ENCODE measurements around the gene KRTAP4-7. TPM values are rescaled to one million over a fixed set of nuclear protein-coding genes. Genes with fewer than 3 reads are reported as not detected.
"Not testable (repeated sequence)": the region's sequence is repeated elsewhere in the genome, so short reads cannot be mapped to it uniquely, and the experiment has no call there.

KRTAP4-7 gene
- total RNA-seq = not detected

DNA sequence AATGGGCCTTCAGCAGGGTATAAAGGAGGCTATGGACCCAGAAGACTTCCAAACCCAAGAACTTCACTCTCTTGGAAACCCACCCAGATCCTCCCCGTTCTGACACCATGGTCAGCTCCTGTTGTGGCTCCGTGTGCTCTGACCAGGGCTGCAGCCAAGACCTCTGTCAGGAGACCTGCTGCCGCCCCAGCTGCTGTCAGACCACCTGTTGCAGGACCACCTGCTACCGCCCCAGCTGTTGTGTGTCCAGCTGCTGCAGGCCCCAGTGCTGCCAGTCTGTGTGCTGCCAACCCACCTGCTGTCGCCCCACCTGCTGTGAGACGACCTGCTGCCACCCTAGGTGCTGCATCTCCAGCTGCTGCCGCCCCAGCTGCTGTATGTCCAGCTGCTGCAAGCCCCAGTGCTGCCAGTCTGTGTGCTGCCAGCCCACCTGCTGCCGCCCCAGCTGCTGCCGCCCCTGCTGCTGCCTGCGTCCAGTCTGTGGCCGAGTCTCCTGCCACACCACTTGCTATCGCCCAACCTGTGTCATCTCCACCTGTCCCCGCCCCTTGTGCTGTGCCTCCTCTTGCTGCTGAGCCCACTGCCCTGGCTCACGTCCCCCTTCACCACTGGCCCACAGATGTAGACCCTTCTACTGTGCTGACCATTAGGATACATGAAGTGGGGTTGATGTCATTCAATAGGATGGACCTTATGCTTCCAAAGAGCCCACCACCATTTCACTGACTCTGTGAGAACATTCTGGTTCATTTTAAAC is at the start of gene KRTAP4-7:
Gene KRTAP4-7 (plus strand): TSS at position 51 of the 757 bp plus-strand sequence. CDS start 57 bp downstream, at position 108.
- DNase-seq (ENCODE audit: low spot score); ATAC-seq (ENCODE audit: low FRiP score): not testable (repeated sequence)

DNA sequence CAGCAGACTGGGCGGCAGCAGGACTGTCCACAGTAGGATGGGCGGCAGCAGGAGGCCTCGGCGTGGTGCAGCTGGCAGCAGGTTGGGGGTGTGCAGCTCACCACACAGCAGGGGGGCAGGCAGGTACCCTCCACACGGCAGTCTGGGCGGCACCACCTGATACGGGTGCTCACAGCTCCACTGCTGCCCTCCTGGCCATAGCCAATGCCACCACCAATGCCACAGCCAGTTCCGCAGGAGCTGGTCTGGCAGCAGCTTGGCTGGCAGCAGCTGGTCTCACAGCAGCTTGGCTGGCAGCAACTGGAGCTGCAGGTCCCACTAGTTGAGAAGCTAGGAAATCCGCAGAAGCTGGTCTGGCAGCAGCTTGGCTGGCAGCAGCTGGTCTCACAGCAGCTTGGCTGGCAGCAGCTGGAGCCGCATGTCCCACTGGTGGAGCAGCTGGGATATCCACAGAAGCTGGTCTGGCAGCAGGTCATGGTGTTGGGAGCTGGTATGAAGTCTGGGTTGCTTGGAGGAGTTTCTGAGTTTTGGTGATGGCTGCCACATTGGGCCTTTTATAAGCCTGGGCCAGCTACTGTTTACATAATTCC is 49.5 kb upstream of the KRTAP4-7 start, which contains the start of gene KRTAP1-3:
Gene KRTAP1-3 (minus strand): TSS at position 529 of the 590 bp plus-strand sequence. CDS start 53 bp downstream, at position 476.
- not testable (repeated sequence) for ATAC-seq (ENCODE audit: low FRiP score); DNase-seq (ENCODE audit: low spot score)

DNA sequence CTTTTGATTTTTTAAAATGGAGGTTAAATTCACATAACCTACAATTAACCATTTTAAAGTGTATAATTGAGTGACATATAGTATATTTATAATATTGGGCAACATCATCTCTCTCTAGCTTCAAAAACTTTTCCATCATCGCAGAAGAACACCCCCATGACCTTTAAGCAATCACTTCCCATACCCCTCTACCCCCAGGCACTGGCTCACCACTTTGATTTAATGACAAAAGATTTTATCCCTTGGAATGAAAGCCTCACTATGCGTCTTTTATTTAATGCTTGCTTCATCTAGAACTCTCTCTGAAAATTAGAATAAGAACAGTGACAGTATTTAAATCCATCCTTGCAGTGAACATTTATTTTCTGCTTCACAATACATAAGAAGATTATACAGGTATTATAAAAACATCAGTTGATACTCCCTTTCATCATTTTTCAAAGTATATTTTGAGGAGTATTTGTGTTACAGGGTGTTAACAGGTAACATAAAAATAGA is 46.0 kb upstream of the KRTAP4-7 start:
- TF ChIP-seq, protein P1, sequence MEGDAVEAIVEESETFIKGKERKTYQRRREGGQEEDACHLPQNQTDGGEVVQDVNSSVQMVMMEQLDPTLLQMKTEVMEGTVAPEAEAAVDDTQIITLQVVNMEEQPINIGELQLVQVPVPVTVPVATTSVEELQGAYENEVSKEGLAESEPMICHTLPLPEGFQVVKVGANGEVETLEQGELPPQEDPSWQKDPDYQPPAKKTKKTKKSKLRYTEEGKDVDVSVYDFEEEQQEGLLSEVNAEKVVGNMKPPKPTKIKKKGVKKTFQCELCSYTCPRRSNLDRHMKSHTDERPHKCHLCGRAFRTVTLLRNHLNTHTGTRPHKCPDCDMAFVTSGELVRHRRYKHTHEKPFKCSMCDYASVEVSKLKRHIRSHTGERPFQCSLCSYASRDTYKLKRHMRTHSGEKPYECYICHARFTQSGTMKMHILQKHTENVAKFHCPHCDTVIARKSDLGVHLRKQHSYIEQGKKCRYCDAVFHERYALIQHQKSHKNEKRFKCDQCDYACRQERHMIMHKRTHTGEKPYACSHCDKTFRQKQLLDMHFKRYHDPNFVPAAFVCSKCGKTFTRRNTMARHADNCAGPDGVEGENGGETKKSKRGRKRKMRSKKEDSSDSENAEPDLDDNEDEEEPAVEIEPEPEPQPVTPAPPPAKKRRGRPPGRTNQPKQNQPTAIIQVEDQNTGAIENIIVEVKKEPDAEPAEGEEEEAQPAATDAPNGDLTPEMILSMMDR (IDR thresholded peaks at IDR 0.05) = no peak
- ATAC-seq (ENCODE audit: low FRiP score) (no peak), DNase-seq (ENCODE audit: low spot score) (no peak)

DNA sequence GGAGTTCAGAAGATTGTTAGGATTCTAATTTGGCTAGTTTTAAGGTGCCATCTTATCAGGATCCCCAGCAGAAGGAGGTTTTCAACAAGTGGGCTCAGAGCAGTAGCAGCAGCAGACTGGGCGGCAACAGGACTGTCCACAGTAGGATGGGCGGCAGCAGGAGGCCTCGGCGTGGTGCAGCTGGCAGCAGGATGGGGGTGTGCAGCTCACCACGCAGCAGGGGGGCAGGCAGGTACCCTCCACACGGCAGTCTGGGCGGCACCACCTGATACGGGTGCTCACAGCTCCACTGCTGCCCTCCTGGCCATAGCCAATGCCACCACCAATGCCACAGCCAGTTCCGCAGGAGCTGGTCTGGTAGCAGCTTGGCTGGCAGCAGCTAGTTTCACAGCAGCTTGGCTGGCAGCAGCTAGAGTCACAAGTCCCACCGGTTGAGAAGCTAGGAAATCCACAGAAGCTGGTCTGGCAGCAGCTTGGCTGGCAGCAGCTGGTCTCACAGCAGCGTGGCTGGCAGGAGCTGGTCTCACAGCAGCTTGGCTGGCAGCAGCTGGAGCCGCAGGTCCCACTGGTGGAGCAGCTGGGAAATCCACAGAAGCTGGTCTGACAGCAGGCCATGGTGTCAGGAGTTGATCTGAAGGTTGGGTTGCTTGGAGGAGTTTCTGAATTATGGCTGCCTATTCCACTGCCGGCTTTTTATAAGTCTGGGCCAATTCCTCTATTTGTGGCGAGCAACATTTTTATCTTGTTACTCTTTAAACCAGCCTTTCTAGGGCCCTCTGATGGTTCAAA is 43.0 kb upstream of the KRTAP4-7 start, which contains the start of gene KRTAP1-1:
Gene KRTAP1-1 (minus strand): TSS at position 668 of the 789 bp plus-strand sequence. CDS start 53 bp downstream, at position 615.
- DNase-seq (ENCODE audit: low spot score); ATAC-seq (ENCODE audit: low FRiP score): not testable (repeated sequence)

DNA sequence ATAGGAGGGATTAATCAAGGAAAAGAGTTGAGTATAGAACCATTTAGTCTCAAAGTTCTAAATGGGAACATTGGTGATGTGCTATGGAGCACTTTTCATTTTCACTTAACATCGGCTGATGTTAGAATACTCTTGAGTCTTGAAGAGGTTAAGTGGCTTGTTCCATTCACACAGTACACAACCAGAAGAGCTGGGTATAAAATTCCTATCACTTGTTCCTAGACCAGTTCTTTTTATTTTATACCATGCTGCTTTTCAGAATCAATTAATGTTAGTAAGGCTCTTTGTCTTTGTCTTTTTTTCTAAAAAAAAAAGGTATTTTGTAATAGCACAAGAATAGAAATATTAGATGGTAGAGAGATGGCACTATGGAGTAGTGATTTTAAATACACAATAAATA is 41.0 kb upstream of the KRTAP4-7 start:
- TF ChIP-seq, protein P1 (IDR thresholded peaks at IDR 0.05) = no peak
- ATAC-seq (ENCODE audit: low FRiP score) (no peak), DNase-seq (ENCODE audit: low spot score) (no peak)

DNA sequence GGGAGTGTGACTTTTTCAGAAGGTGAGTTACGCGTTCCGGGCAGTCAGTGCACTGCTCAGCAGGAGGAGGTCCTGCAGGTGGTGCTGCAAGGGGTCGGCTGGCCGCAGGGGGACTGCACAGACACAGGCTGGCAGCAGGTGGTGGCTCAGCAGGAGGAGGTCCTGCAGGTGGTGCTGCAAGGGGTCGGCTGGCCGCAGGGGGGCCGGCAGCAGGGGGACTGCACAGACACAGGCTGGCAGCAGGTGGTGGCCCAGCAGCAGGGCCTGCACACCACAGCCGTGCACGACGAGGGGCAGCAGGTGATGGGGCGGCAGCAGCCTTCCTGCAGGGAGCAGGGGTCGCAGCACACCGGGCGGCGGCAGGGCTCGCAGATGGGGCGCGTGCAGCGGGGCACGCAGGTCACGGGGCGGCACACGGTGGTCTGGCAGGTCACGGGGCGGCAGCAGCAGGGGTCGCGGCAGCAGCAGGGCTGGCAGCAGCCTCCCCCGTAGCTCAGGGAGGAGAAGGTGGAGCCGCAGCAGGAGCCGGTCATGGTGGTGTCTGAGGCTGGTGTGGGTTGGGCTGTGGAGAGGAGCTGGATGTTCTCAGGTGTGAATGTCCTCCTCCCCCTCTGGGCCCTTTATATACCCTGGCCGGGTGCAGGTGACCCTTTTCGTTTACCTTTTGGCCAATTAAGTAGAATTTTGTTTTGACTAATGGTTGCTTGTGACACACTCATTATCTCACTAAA is 37.0 kb upstream of the KRTAP4-7 start, which contains the start of gene KRTAP2-1:
Gene KRTAP2-1 (minus strand): TSS at position 582 of the 731 bp plus-strand sequence. CDS start 49 bp downstream, at position 533.
- not testable (repeated sequence) for DNase-seq (ENCODE audit: low spot score); ATAC-seq (ENCODE audit: low FRiP score)

DNA sequence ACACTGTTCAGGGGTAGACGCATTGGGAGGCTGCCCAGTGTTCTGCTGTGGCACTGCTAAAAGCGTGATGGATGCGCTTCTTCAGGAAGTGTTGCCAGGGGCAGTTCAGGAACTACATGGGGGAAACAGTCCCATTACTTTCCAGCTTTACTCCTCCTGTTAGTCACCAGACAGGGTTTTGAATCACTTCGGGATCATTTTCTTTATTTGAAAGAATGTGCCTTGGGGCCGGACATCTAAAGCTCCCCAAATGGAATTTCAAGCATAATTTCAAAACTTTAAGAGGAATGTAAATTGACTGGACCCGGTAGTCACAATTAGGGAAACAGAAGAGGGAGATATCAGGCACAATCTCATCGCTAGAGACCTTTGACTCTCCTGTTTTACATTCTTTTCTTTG is 35.5 kb upstream of the KRTAP4-7 start:
- TF ChIP-seq, protein P1 (IDR thresholded peaks at IDR 0.05) = no peak
- DNase-seq (ENCODE audit: low spot score) = no peak
- ATAC-seq (ENCODE audit: low FRiP score) = no peak

DNA sequence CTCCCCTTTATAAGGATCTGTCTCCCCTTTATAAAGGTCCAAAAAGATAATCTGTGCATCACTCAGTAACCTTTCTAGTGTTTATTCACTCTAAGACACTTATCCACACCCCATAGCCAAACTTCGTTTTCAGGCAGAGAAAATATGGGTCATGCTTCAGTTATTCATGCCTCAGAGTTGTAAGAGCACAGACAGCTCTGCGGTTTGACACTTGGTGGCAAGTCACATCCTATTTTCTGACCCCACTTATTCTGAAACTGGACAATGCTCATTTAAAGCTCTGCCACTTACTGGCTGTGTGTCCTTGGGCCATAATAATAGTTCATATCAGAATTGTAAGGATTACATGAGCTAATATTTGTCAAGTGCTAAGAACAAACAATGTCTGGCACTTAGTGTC is 34.8 kb upstream of the KRTAP4-7 start:
- no peak for ATAC-seq (ENCODE audit: low FRiP score)
- DNase-seq (ENCODE audit: low spot score) = no peak
- TF ChIP-seq, protein P1 (IDR thresholded peaks at IDR 0.05) = no peak
